ENCODE measurements around the gene RBM20.
"Not testable (repeated sequence)": the region's sequence is repeated elsewhere in the genome, so short reads cannot be mapped to it uniquely, and the experiment has no call there.

RBM20 gene

GRCh38 chr10:110724937-110725336 is 80.8 kb downstream of the RBM20 start:
- Histone ChIP-seq H3K9me3 (ENCODE audit: insufficient read depth, low read length) (no peaks in the 10 kb centered on the region), H3K4me1 (ENCODE audit: insufficient read depth, insufficient read length) (no peaks in the 10 kb centered on the region), H3K27me3 (ENCODE audit: insufficient read depth, insufficient read length) (no peaks in the 10 kb centered on the region), H3K9ac (ENCODE audit: insufficient read length, low read depth) (no peak overlapping the region), H3K36me3 (ENCODE audit: insufficient read depth, insufficient read length, low read length) (no peaks in the 10 kb centered on the region), H3K4me3 (ENCODE audit: insufficient read length, low read depth) (no peak overlapping the region)
- no peak for DNase-seq (ENCODE audit: low read depth, low spot score)
- TF ChIP-seq ZNF274 (IDR thresholded peaks at IDR 0.05; ENCODE audit: low read depth, low read length) (no peak), SUZ12 (IDR thresholded peaks at IDR 0.05; ENCODE audit: extremely low read depth, insufficient read depth, insufficient read length) (no peak), YY1 (IDR thresholded peaks at IDR 0.05; ENCODE audit: insufficient read depth, insufficient read length) (no peak)

GRCh38 chr10:110725801-110726630 is 81.9 kb downstream of the RBM20 start:
- no peak overlapping the region for H3K4me3 ChIP-seq (ENCODE audit: insufficient read length, low read depth)
- no peaks in the 10 kb centered on the region for H3K4me1 ChIP-seq (ENCODE audit: insufficient read depth, insufficient read length)
- TF ChIP-seq ZNF274 (IDR thresholded peaks at IDR 0.05; ENCODE audit: low read depth, low read length): no peak
- H3K9ac ChIP-seq (ENCODE audit: insufficient read length, low read depth): no peak overlapping the region
- H3K9me3 ChIP-seq (ENCODE audit: insufficient read depth, low read length): no peaks in the 10 kb centered on the region
- DNase-seq (ENCODE audit: low read depth, low spot score): no peak
- H3K27me3 ChIP-seq (ENCODE audit: insufficient read depth, insufficient read length): no peaks in the 10 kb centered on the region
- H3K36me3 ChIP-seq (ENCODE audit: insufficient read depth, insufficient read length, low read length): no peaks in the 10 kb centered on the region

GRCh38 chr10:110727785-110728184 is 83.6 kb downstream of the RBM20 start:
- not testable (repeated sequence) for H3K9me3 ChIP-seq (ENCODE audit: insufficient read depth, low read length); H3K4me3 ChIP-seq (ENCODE audit: insufficient read length, low read depth); DNase-seq (ENCODE audit: low read depth, low spot score); H3K9ac ChIP-seq (ENCODE audit: insufficient read length, low read depth); H3K27me3 ChIP-seq (ENCODE audit: insufficient read depth, insufficient read length); H3K36me3 ChIP-seq (ENCODE audit: insufficient read depth, insufficient read length, low read length); H3K4me1 ChIP-seq (ENCODE audit: insufficient read depth, insufficient read length)

GRCh38 chr10:110730345-110731050 is 86.4 kb downstream of the RBM20 start:
- H3K4me1 ChIP-seq (ENCODE audit: insufficient read depth, insufficient read length): no peaks in the 10 kb centered on the region

GRCh38 chr10:110733218-110733952 is 89.2 kb downstream of the RBM20 start:
- no peak overlapping the region for H3K4me3 ChIP-seq (ENCODE audit: insufficient read length, low read depth)
- no peak for TF ChIP-seq SUZ12 (IDR thresholded peaks at IDR 0.05; ENCODE audit: extremely low read depth, insufficient read depth, insufficient read length)
- no peak for TF ChIP-seq ZNF274 (IDR thresholded peaks at IDR 0.05; ENCODE audit: low read depth, low read length)
- TF ChIP-seq YY1 (IDR thresholded peaks at IDR 0.05; ENCODE audit: insufficient read depth, insufficient read length): no peak
- H3K27me3 ChIP-seq (ENCODE audit: insufficient read depth, insufficient read length): no peaks in the 10 kb centered on the region
- H3K4me1 ChIP-seq (ENCODE audit: insufficient read depth, insufficient read length): no peaks in the 10 kb centered on the region
- no peaks in the 10 kb centered on the region for H3K9me3 ChIP-seq (ENCODE audit: insufficient read depth, low read length)
- no peaks in the 10 kb centered on the region for H3K36me3 ChIP-seq (ENCODE audit: insufficient read depth, insufficient read length, low read length)
- DNase-seq (ENCODE audit: low read depth, low spot score): no peak
- no peak overlapping the region for H3K9ac ChIP-seq (ENCODE audit: insufficient read length, low read depth)

More at GRCh38 chr10:110730345-110731050, 86.4 kb downstream of the RBM20 start:
- no peak for DNase-seq (ENCODE audit: low read depth, low spot score)
- Histone ChIP-seq H3K9ac (ENCODE audit: insufficient read length, low read depth) (no peak overlapping the region), H3K9me3 (ENCODE audit: insufficient read depth, low read length) (no peaks in the 10 kb centered on the region), H3K27me3 (ENCODE audit: insufficient read depth, insufficient read length) (no peaks in the 10 kb centered on the region), H3K36me3 (ENCODE audit: insufficient read depth, insufficient read length, low read length) (no peaks in the 10 kb centered on the region), H3K4me3 (ENCODE audit: insufficient read length, low read depth) (no peak overlapping the region)
- TF ChIP-seq SUZ12 (IDR thresholded peaks at IDR 0.05; ENCODE audit: extremely low read depth, insufficient read depth, insufficient read length): no peak
- TF ChIP-seq ZNF274 (IDR thresholded peaks at IDR 0.05; ENCODE audit: low read depth, low read length): no peak
- TF ChIP-seq YY1 (IDR thresholded peaks at IDR 0.05; ENCODE audit: insufficient read depth, insufficient read length): no peak

DNA sequence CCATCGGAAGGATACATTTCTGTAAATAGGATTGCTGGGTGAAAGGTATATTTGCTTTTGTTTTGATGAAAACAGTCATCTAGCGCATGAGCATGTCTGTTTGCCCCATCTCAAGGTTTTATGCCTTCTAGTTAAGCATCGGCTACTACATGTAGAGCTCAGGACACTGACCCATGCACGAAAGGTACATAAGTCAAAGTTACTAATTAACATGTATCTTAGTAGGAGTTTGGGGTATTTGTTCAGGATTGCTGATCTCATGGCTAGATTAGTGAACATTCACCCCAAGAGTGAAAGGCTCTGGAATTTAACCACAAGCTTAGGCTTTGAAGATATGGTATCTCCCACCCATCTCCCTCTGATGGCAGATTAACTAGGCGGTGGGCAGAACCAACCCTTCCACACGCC is 91.5 kb downstream of the RBM20 start:
- H3K4me1 ChIP-seq (ENCODE audit: insufficient read depth, insufficient read length): no peaks in the 10 kb centered on the region
- no peak overlapping the region for H3K4me3 ChIP-seq (ENCODE audit: insufficient read length, low read depth)
- H3K9ac ChIP-seq (ENCODE audit: insufficient read length, low read depth): no peak overlapping the region
- no peaks in the 10 kb centered on the region for H3K27me3 ChIP-seq (ENCODE audit: insufficient read depth, insufficient read length)
- no peaks in the 10 kb centered on the region for H3K36me3 ChIP-seq (ENCODE audit: insufficient read depth, insufficient read length, low read length)
- TF ChIP-seq ZNF274 (IDR thresholded peaks at IDR 0.05; ENCODE audit: low read depth, low read length) (no peak), SUZ12 (IDR thresholded peaks at IDR 0.05; ENCODE audit: extremely low read depth, insufficient read depth, insufficient read length) (no peak), YY1 (IDR thresholded peaks at IDR 0.05; ENCODE audit: insufficient read depth, insufficient read length) (no peak)
- H3K9me3 ChIP-seq (ENCODE audit: insufficient read depth, low read length): no peaks in the 10 kb centered on the region
- no peak for DNase-seq (ENCODE audit: low read depth, low spot score)

Data from NT2/D1 (cell line).